Adrenal gland (tissue), 12 donors: ENCODE measurements around the gene FAM193B. TPM values are rescaled to one million over a fixed set of nuclear protein-coding genes. Genes with fewer than 3 reads are reported as not detected.
A peak's percentile ranks its signal among the peaks of the same experiment; 100 is the strongest.

Experiments
- DNase-seq, 7 donors: peaks; one replicate each; pipeline ENCODE4 v3.0.0-alpha.2; 2019 to 2020
- H3K27ac ChIP-seq, 5 donors: fragments of 200-600 bp; sonication (generic) in 4 of 5; 1 replicate in 3 of 5; 2 replicates in 2 of 5; pipeline versions ENCODE4 v1.5.1 to v1.8.0; 2016 to 2020; ENCODE audit warnings: mild to moderate bottlenecking in 1 of 5
- H3K27me3 ChIP-seq: fragments of 200-600 bp; 2 replicates; pipeline ENCODE4 v1.8.0; 2021
- H3K36me3 ChIP-seq, 2 donors: fragments of 200-600 bp; replicated peaks in 1 of 2; 1 replicate in 1 of 2; 2 replicates in 1 of 2; pipeline versions ENCODE4 v1.5.1 to v1.8.0; 2018 to 2022
- H3K4me1 ChIP-seq, 2 donors: fragments of 200-600 bp; replicated peaks in 1 of 2; 1 replicate in 1 of 2; 2 replicates in 1 of 2; pipeline versions ENCODE4 v1.5.1 to v1.8.0; 2018 to 2021
- H3K4me3 ChIP-seq, 4 donors: fragments of 200-600 bp; sonication (generic) in 3 of 4; one replicate each; pipeline ENCODE4 v1.5.1; 2016 to 2018
- H3K9me3 ChIP-seq, 3 donors: fragments of 200-600 bp; sonication (generic) in 1 of 3; replicated peaks in 1 of 3; 1 replicate in 2 of 3; 2 replicates in 1 of 3; pipeline versions ENCODE4 v1.5.1 to v1.8.0; 2016 to 2021
- CTCF ChIP-seq, 6 experiments: fragments of 450-650 bp in 4 of 6; fragments of 200-600 bp in 2 of 6; sonication (generic) in 1 of 6; IDR thresholded peaks; 1 replicate in 5 of 6; 2 replicates in 1 of 6; pipeline versions ENCODE4 v1.5.1 to v1.8.0; 2016 to 2021; ENCODE audit warnings: antibody characterized with exemption in 6 of 6, mild to moderate bottlenecking in 2 of 6, moderate library complexity in 1 of 6
- POLR2A ChIP-seq, 2 donors: fragments of 450-650 bp; IDR thresholded peaks; one replicate each; pipeline ENCODE4 v1.6.1; 2017; ENCODE audit warnings: antibody characterized with exemption in 2 of 2, mild to moderate bottlenecking in 2 of 2, moderate library complexity in 1 of 2
- WGBS, 4 donors: extraction: QIAGEN DNeasy Blood & Tissue Kit in 2 of 4; methylation state at CpG; one replicate each; pipeline versions ENCODE4 v1.1.5 to v1.1.7; 2013 to 2017; 5-methylcytosine and 5-hydroxymethylcytosine counted together
- intact Hi-C, 2 donors: fragments of 100-400 bp; cut with DNase I; formaldehyde crosslinking; loops; one replicate each; pipeline versions ENCODE4 v1.14.1 to v1.15.0; 2022 to 2023
- polyA plus RNA-seq, 3 donors: library from polyadenylated mRNA; stranded (reverse); fragments of 200-250 nt in 2 of 3; fragments of 350-450 nt in 1 of 3; fragmentation: Illumina TruSeq in 1 of 3; extraction: RNeasy Lipid Tissue Mini Kit (QIAGEN cat#74804) in 1 of 3; gene quantifications; one replicate each; pipeline ENCODE4 v1.2.3, GENCODE V29; 2013 to 2014
- total RNA-seq, 9 donors: library from RNA; depleted of rRNA in 4 of 9; stranded (reverse); fragments of >200 nt in 4 of 9; fragments of 120-200 nt in 1 of 9; fragmentation: NEBNext Ultra II Directional in 1 of 9; extraction: Animal tissue kit (Norgen Biotek cat#: 25700) in 1 of 9; gene quantifications; one replicate each; pipeline versions ENCODE4 v1.1.0 to v1.2.4, GENCODE V29; 2013 to 2023
- donor health status: healthy with polysubstance abuse.
- donor health status: Bipolar disorder and iron deficiency.
- donor health status: DM: yes; HTN: yes; CAD: no.
- donor health status: DM: no; HTN: no; CAD: no.
- donor health status: DM: no; HTN: no; CAD: no.
- donor health status: DM: yes; HTN: yes; CAD: no.

Gene FAM193B
- total and polyA plus RNA-seq, 12 donors = 18.4 to 851 (median 44.0) TPM

- Histone ChIP-seq H3K36me3 (peaks cover 0 to 26% of the 10 kb centered on the region in 2 donors), H3K4me1 (peaks cover 7 to 30% of the 10 kb centered on the region in 2 donors), H3K27ac (peak overlapping the region in 1 of 5 donors; percentile 76), H3K9me3 (no peaks in the 10 kb centered on the region), H3K4me3 (no peak overlapping the region), H3K27me3 (no peaks in the 10 kb centered on the region)
- no peak for TF ChIP-seq POLR2A (IDR thresholded peaks at IDR 0.05)
- intact Hi-C loops = no loop called here
- WGBS, 4 donors = 57 to 74% (median 70%) methylated on average over 2 of the region's 2 CpGs
- peak in 1 of 7 donors; percentile 26 for DNase-seq
Measured at GRCh38 chr5:177539411-177539810, 15.0 kb downstream of the FAM193B start.

GRCh38 chr5:177538876-177539275 lies 15.5 kb downstream of the FAM193B start:
- peaks cover 7 to 25% of the 10 kb centered on the region in 2 donors for H3K4me1 ChIP-seq
- no peaks in the 10 kb centered on the region for H3K27me3 ChIP-seq
- 93 to 95% (median 94%) methylated on average over 10 of the region's 10 CpGs for WGBS, 4 donors
- no peak overlapping the region for H3K4me3 ChIP-seq
- H3K36me3 ChIP-seq = peaks cover 0 to 29% of the 10 kb centered on the region in 2 donors
- TF ChIP-seq POLR2A (IDR thresholded peaks at IDR 0.05) (no peak), CTCF (IDR thresholded peaks at IDR 0.05) (no peak)
- intact Hi-C loops = no loop called here
- no peak for DNase-seq
- H3K9me3 ChIP-seq = no peaks in the 10 kb centered on the region
- H3K27ac ChIP-seq = peak overlapping the region in 2 of 5 donors; percentile 71 to 76

- no peaks in the 10 kb centered on the region for H3K9me3 ChIP-seq
- H3K27me3 ChIP-seq = no peaks in the 10 kb centered on the region
- peaks cover 0 to 36% of the 10 kb centered on the region in 2 donors for H3K36me3 ChIP-seq
- DNase-seq = peak in 6 of 7 donors; percentile 43 to 72 (median 62)
- peak overlapping the region in 4 of 5 donors; percentile 9 to 76 (median 66) for H3K27ac ChIP-seq
- H3K4me1 ChIP-seq = peaks cover 7 to 25% of the 10 kb centered on the region in 2 donors
- WGBS, 4 donors = 35 to 44% (median 41%) methylated on average over 15 of the region's 15 CpGs
- no peak for TF ChIP-seq POLR2A (IDR thresholded peaks at IDR 0.05)
- TF ChIP-seq CTCF (IDR thresholded peaks at IDR 0.05) = no peak
- no peak overlapping the region for H3K4me3 ChIP-seq
- intact Hi-C loops = no loop called here
Measured at GRCh38 chr5:177537389-177538361, 16.7 kb downstream of the FAM193B start.

GRCh38 chr5:177536386-177536785 lies 18.0 kb downstream of the FAM193B start:
- Histone ChIP-seq H3K9me3 (no peaks in the 10 kb centered on the region), H3K4me1 (peaks cover 7 to 33% of the 10 kb centered on the region in 2 donors), H3K27ac (no peak overlapping the region), H3K36me3 (peaks cover 0 to 49% of the 10 kb centered on the region in 2 donors), H3K4me3 (no peak overlapping the region), H3K27me3 (no peaks in the 10 kb centered on the region)
- intact Hi-C loops = no loop called here
- TF ChIP-seq CTCF (IDR thresholded peaks at IDR 0.05) (no peak), POLR2A (IDR thresholded peaks at IDR 0.05) (no peak)
- DNase-seq = no peak
- 83 to 96% (median 92%) methylated on average over 8 to 10 of the region's 10 CpGs for WGBS, 4 donors
